Stomach (tissue), 9 donors: ENCODE data around the gene PMM2. TPM values are rescaled to one million over a fixed set of nuclear protein-coding genes. Genes with fewer than 3 reads are reported as not detected.

Experiments used
- DNase-seq, 2 donors: peaks; one replicate each; pipeline versions ENCODE4 v3.0.0 to v3.0.0-alpha.2; 2013 to 2019
- H3K27ac ChIP-seq, 5 donors: fragments of 200-600 bp in 4 of 5; sonication (generic) in 4 of 5; one replicate each; pipeline ENCODE4 v1.5.1; 2013 to 2019; ENCODE audit warnings: mild to moderate bottlenecking in 1 of 5, moderate library complexity in 1 of 5
- H3K27me3 ChIP-seq, 3 donors: fragments of 200-600 bp; sonication (generic); one replicate each; pipeline ENCODE4 v1.5.1; 2017 to 2019; ENCODE audit warnings: mixed run types in 1 of 3
- H3K36me3 ChIP-seq, 4 donors: fragments of 200-600 bp; sonication (generic); 1 replicate in 3 of 4; 2 replicates in 1 of 4; pipeline ENCODE4 v1.5.1; 2016 to 2019
- H3K4me1 ChIP-seq, 4 donors: fragments of 200-600 bp; sonication (generic); one replicate each; pipeline ENCODE4 v1.5.1; 2016 to 2019
- H3K4me3 ChIP-seq, 4 donors: fragments of 200-600 bp; sonication (generic) in 3 of 4; one replicate each; pipeline ENCODE4 v1.5.1; 2016 to 2019; ENCODE audit warnings: mild to moderate bottlenecking in 1 of 4
- H3K9me3 ChIP-seq, 4 donors: fragments of 200-600 bp; sonication (generic); one replicate each; pipeline ENCODE4 v1.5.1; 2016 to 2019
- EP300 ChIP-seq: sonication (generic); formaldehyde crosslinking; IDR thresholded peaks from one replicate; pipeline ENCODE4 v1.6.1; 2017; ENCODE audit warnings: antibody characterized with exemption
- POLR2A ChIP-seq, 4 donors: fragments of 450-650 bp; IDR thresholded peaks; one replicate each; pipeline ENCODE4 v1.6.1; 2016; ENCODE audit warnings: antibody characterized with exemption in 4 of 4, control low read depth in 2 of 4, mild to moderate bottlenecking in 1 of 4, moderate library complexity in 1 of 4
- POLR2AphosphoS5 ChIP-seq, 3 donors: sonication (generic); formaldehyde crosslinking; IDR thresholded peaks; one replicate each; pipeline ENCODE4 v1.6.1; 2016; ENCODE audit warnings: antibody characterized with exemption in 3 of 3
- WGBS, 5 donors: extraction: QIAGEN DNeasy Blood & Tissue Kit in 3 of 5; methylation state at CpG; one replicate each; pipeline versions ENCODE4 v1.1.5 to v1.1.7; 2013 to 2018; 5-methylcytosine and 5-hydroxymethylcytosine counted together
- intact Hi-C: fragments of 100-400 bp; cut with DNase I; formaldehyde crosslinking; loops from one replicate; pipeline ENCODE4 v1.15.1; 2023; ENCODE audit warnings: low total_unique reads
- polyA plus RNA-seq, 3 donors: library from polyadenylated mRNA; stranded (reverse); fragments of 200-250 nt; gene quantifications; one replicate each; pipeline ENCODE4 v1.2.3, GENCODE V29; 2013
- total RNA-seq, 5 donors: library from RNA; depleted of rRNA; stranded (reverse); fragments of >200 nt; gene quantifications; one replicate each; pipeline versions ENCODE4 v1.1.0 to v1.2.3, GENCODE V29; 2014 to 2016
- TF ChIP-seq, protein P1 (sequence below), 7 experiments: fragments of 450-650 bp in 4 of 7; fragments of 200-600 bp in 3 of 7; sonication (generic) in 3 of 7; IDR thresholded peaks; one replicate each; pipeline ENCODE4 v1.5.1; 2016 to 2019; ENCODE audit warnings: antibody characterized with exemption in 7 of 7, control low read depth in 2 of 7, mild to moderate bottlenecking in 1 of 7
- donor health status: healthy with polysubstance abuse.
- donor health status: Bipolar disorder and iron deficiency.
- donor health status: healthy.

The PMM2 gene
- total and polyA plus RNA-seq, 8 donors, result 15.1 to 89.3 (median 40.4) TPM

DNA sequence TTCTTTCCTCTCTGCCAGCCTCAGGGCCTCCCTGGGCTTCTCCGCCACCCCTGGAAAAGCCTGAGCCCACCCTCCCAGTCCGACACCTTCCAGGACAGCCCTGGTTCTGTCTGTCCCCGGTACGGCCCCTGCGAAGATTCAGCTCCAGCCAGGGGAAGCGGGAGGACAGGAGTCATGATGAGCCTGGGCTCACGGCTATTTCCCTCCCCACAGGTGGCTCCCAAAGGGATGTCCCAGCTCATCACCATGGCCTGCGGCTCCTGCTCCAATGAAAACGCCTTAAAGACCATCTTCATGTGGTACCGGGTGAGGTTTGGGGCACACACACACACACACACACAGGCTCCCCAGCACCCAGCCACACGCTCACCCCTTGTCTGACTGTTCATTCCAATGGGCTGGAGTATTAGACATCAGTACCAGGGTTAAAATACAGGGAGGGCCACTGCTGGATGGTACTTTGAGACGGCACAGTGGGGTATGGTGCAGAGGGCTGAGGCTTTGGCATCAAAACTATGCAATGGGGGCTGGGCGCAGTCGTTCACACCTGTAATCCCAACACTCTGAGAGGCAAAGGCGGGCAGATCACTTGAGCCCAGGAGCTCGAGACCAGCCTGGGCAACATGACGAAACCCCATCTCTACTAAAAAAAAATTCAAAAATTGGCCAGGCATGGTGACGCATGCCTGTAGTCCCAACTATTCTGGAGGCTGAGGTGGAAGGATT lies 33.0 kb upstream of the PMM2 start:
- Histone ChIP-seq H3K4me1 (no peaks in the 10 kb centered on the region), H3K9me3 (no peaks in the 10 kb centered on the region), H3K27me3 (no peaks in the 10 kb centered on the region), H3K27ac (no peak overlapping the region), H3K4me3 (no peak overlapping the region), H3K36me3 (peaks cover 0 to 80% (median 50%) of the 10 kb centered on the region in 4 donors)
- intact Hi-C loops, result no loop called here
- WGBS, 5 donors, result 88 to 95% (median 92%) methylated on average over 14 to 18 of the region's 18 CpGs
- no peak for DNase-seq
- no peak for TF ChIP-seq EP300
- TF ChIP-seq POLR2A (IDR thresholded peaks at IDR 0.05), result no peak
- TF ChIP-seq, protein P1, sequence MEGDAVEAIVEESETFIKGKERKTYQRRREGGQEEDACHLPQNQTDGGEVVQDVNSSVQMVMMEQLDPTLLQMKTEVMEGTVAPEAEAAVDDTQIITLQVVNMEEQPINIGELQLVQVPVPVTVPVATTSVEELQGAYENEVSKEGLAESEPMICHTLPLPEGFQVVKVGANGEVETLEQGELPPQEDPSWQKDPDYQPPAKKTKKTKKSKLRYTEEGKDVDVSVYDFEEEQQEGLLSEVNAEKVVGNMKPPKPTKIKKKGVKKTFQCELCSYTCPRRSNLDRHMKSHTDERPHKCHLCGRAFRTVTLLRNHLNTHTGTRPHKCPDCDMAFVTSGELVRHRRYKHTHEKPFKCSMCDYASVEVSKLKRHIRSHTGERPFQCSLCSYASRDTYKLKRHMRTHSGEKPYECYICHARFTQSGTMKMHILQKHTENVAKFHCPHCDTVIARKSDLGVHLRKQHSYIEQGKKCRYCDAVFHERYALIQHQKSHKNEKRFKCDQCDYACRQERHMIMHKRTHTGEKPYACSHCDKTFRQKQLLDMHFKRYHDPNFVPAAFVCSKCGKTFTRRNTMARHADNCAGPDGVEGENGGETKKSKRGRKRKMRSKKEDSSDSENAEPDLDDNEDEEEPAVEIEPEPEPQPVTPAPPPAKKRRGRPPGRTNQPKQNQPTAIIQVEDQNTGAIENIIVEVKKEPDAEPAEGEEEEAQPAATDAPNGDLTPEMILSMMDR (IDR thresholded peaks at IDR 0.05), result no peak
- no peak for TF ChIP-seq POLR2AphosphoS5 (IDR thresholded peaks at IDR 0.05)

DNA sequence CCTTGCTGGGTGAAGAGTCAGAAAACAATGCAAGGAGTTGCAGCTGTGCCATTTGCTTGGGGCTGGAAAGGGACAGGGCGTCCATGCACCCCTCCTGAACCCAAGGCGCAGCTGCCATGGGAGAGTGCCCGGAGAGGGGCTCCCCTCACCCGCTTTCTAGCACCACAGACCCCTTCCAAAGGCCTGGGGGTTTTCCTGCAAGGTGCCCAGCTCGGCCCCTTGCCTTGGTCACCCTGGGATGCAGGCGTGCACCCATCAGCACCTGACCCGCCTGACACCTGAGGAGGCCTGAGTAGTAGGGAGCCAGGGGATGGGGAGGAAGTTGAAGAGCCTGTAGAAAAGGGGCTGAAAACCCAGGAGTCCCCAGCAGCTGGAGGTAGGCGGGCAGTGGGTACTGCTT lies 30.5 kb upstream of the PMM2 start:
- intact Hi-C loops, result no loop called here
- Histone ChIP-seq H3K27me3 (no peaks in the 10 kb centered on the region), H3K4me3 (no peak overlapping the region), H3K9me3 (no peaks in the 10 kb centered on the region), H3K27ac (no peak overlapping the region), H3K4me1 (no peaks in the 10 kb centered on the region), H3K36me3 (peaks cover 0 to 78% (median 48%) of the 10 kb centered on the region in 4 donors)
- WGBS, 5 donors, result 92 to 97% (median 94%) methylated on average over 8 of the region's 8 CpGs
- DNase-seq, result no peak
- no peak for TF ChIP-seq EP300
- TF ChIP-seq POLR2A (IDR thresholded peaks at IDR 0.05), result no peak
- no peak for TF ChIP-seq POLR2AphosphoS5 (IDR thresholded peaks at IDR 0.05)
- TF ChIP-seq, protein P1 (IDR thresholded peaks at IDR 0.05), result no peak

DNA sequence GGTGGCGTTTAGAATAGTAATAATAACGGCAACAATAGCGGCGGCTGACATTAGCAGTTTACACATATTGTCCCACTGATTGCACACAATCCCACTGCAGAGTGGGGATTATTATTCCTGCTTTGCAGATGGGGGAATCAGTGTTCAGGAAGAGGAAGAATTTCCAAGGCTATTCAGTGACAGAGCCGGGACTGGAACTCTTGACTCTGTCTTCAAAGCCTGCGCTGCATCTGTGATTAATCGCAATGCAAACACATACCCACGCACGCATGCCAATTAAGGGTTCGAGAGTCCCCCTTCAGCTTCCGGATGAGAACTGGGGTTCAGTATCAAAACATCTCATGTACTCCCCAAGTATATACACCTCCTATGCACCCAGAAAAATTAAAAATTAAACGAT lies 29.4 kb upstream of the PMM2 start:
- H3K27me3 ChIP-seq, result no peaks in the 10 kb centered on the region
- DNase-seq, result no peak
- H3K36me3 ChIP-seq, result peaks cover 0 to 89% (median 53%) of the 10 kb centered on the region in 4 donors
- no peak overlapping the region for H3K4me3 ChIP-seq
- WGBS, 5 donors, result 95 to 99% (median 96%) methylated on average over 12 of the region's 12 CpGs
- no peaks in the 10 kb centered on the region for H3K4me1 ChIP-seq
- H3K27ac ChIP-seq, result no peak overlapping the region
- no peaks in the 10 kb centered on the region for H3K9me3 ChIP-seq
- intact Hi-C loops, result no loop called here
- TF ChIP-seq, protein P1 (IDR thresholded peaks at IDR 0.05), result no peak
- TF ChIP-seq POLR2A (IDR thresholded peaks at IDR 0.05) (no peak), EP300 (no peak), POLR2AphosphoS5 (IDR thresholded peaks at IDR 0.05) (no peak)

GRCh38 chr16:8768692-8769091 lies 28.9 kb upstream of the PMM2 start:
- H3K27me3 ChIP-seq, result no peaks in the 10 kb centered on the region
- DNase-seq, result no peak
- no peaks in the 10 kb centered on the region for H3K4me1 ChIP-seq
- no peaks in the 10 kb centered on the region for H3K9me3 ChIP-seq
- peaks cover 0 to 91% (median 54%) of the 10 kb centered on the region in 4 donors for H3K36me3 ChIP-seq
- WGBS, 5 donors, result 83 to 92% (median 89%) methylated on average over 12 of the region's 12 CpGs
- intact Hi-C loops, result no loop called here
- no peak for TF ChIP-seq EP300
- no peak for TF ChIP-seq POLR2A (IDR thresholded peaks at IDR 0.05)
- TF ChIP-seq, protein P1 (IDR thresholded peaks at IDR 0.05), result no peak
- no peak for TF ChIP-seq POLR2AphosphoS5 (IDR thresholded peaks at IDR 0.05)
- H3K27ac ChIP-seq, result no peak overlapping the region
- no peak overlapping the region for H3K4me3 ChIP-seq
